Tongue (tissue), 2 donors: ENCODE results near the gene MED27. TPM values are rescaled to one million over a fixed set of nuclear protein-coding genes. Genes with fewer than 3 reads are reported as not detected.

Source experiments
- DNase-seq: peaks from one replicate; pipeline ENCODE4 v3.0.0-alpha.2; 2015
- total RNA-seq: library from RNA; depleted of rRNA; stranded (reverse); fragments of >200 nt; gene quantifications from one replicate; pipeline ENCODE4 v1.2.3, GENCODE V29; 2014

Gene MED27
- total RNA-seq, result 8.4 TPM

GRCh38 chr9:132079391-132080091 lies at the start of gene MED27:
TSS of gene MED27 (minus strand) at chr9:132079867. CDS start at chr9:132079844, 23 bp downstream.
- peak; percentile 97 for DNase-seq

GRCh38 chr9:132127888-132128534 lies 48.3 kb upstream of the MED27 start:
- no peak for DNase-seq

GRCh38 chr9:132126680-132127236 lies 47.1 kb upstream of the MED27 start:
- DNase-seq, result no peak

GRCh38 chr9:132125944-132126679 lies 46.4 kb upstream of the MED27 start:
- no peak for DNase-seq

GRCh38 chr9:132125361-132125760 lies 45.7 kb upstream of the MED27 start:
- DNase-seq, result no peak

GRCh38 chr9:132124800-132125199 lies 45.1 kb upstream of the MED27 start:
- no peak for DNase-seq

GRCh38 chr9:132121021-132121420 lies 41.4 kb upstream of the MED27 start:
- DNase-seq, result no peak

- no peak for DNase-seq
Observed at GRCh38 chr9:132117694-132118093, 38.0 kb upstream of the MED27 start.

- DNase-seq, result no peak
Observed at GRCh38 chr9:132116583-132116982, 36.9 kb upstream of the MED27 start.

- DNase-seq, result peak; percentile 88
Observed at GRCh38 chr9:132114102-132114707, 34.5 kb upstream of the MED27 start.

- DNase-seq, result no peak
Observed at GRCh38 chr9:132109291-132109690, 29.6 kb upstream of the MED27 start.

- DNase-seq, result no peak
Observed at GRCh38 chr9:132108728-132109127, 29.1 kb upstream of the MED27 start.

GRCh38 chr9:132099741-132100407 lies 20.2 kb upstream of the MED27 start:
- no peak for DNase-seq

- peak; percentile 25 for DNase-seq
Observed at GRCh38 chr9:132099167-132099566, 19.5 kb upstream of the MED27 start.

- peak; percentile 58 for DNase-seq
Observed at GRCh38 chr9:132094314-132094791, 14.7 kb upstream of the MED27 start.

- DNase-seq, result no peak
Observed at GRCh38 chr9:132090771-132091170, 11.1 kb upstream of the MED27 start.

- no peak for DNase-seq
Observed at GRCh38 chr9:132087438-132088030, 7.9 kb upstream of the MED27 start.

- DNase-seq, result no peak
Observed at GRCh38 chr9:132082188-132082587, 2.5 kb upstream of the MED27 start.

GRCh38 chr9:132078699-132079356 lies 839 bp downstream of the MED27 start:
- no peak for DNase-seq

- DNase-seq, result no peak
Observed at GRCh38 chr9:132077881-132078698, 1.6 kb downstream of the MED27 start.
